K562 (cell line): ENCODE measurements around the gene MAN1B1. TPM values are rescaled to one million over a fixed set of nuclear protein-coding genes. Genes with fewer than 3 reads are reported as not detected.
A peak's percentile ranks its signal among the peaks of the same experiment; 100 is the strongest.

Experiments used
- CEBPG ChIP-seq, 3 experiments: fragments of 200-800 bp in 1 of 3; sonication (Bioruptor generic) in 1 of 3; sonication (generic) in 1 of 3; formaldehyde crosslinking in 1 of 3; IDR thresholded peaks in 2 of 3; conservative IDR thresholded peaks in 1 of 3; 2 replicates each; pipeline versions ENCODE4 v1.6.1 to v1.8.0; 2016 to 2022; ENCODE audit warnings: missing compliant biosample characterization in 2 of 3, missing genetic modification characterization in 2 of 3, mild to moderate bottlenecking in 1 of 3, missing genetic modification reagents in 1 of 3
- HNRNPUL1 ChIP-seq: fragments of 200-400 bp; formaldehyde crosslinking; IDR thresholded peaks from 2 replicates; pipeline ENCODE4 v1.6.1; 2017; ENCODE audit warnings: low read length
- NUFIP1 ChIP-seq: fragments of 450-650 bp; IDR thresholded peaks from 2 replicates; pipeline ENCODE4 v1.6.1; 2018; ENCODE audit not compliant: partially characterized antibody
- POLR2G ChIP-seq: fragments of 200-400 bp; formaldehyde crosslinking; IDR thresholded peaks from 2 replicates; pipeline ENCODE4 v1.6.1; 2017; ENCODE audit warnings: low read depth, mild to moderate bottlenecking, antibody characterized with exemption, low read length, moderate library complexity
- RBM25 ChIP-seq: fragments of 200-400 bp; formaldehyde crosslinking; IDR thresholded peaks from 2 replicates; pipeline ENCODE4 v1.6.1; 2018; ENCODE audit warnings: low read length, low read depth, moderate library complexity; ENCODE audit not compliant: severe bottlenecking
- RERE ChIP-seq: sonication (generic); formaldehyde crosslinking; IDR thresholded peaks from 2 replicates; pipeline ENCODE4 v1.8.0; 2023; ENCODE audit warnings: missing genetic modification reagents, mild to moderate bottlenecking, borderline replicate concordance
- SRSF1 ChIP-seq: fragments of 200-400 bp; formaldehyde crosslinking; IDR thresholded peaks from 2 replicates; pipeline ENCODE4 v1.6.1; 2017; ENCODE audit warnings: mild to moderate bottlenecking, low read depth, low read length, moderate library complexity
- ZKSCAN1 ChIP-seq: fragments of 150-350 bp; IDR thresholded peaks from 2 replicates; pipeline ENCODE4 v1.6.1; 2016; ENCODE audit warnings: low read depth, low read length
- ZNF717 ChIP-seq: fragments of 250-450 bp; sonication (Bioruptor Pico); IDR thresholded peaks from 2 replicates; pipeline ENCODE4 v1.5.0; 2021
- ZNF764 ChIP-seq: fragments of 250-450 bp; sonication (Bioruptor Pico); IDR thresholded peaks from 2 replicates; pipeline ENCODE4 v1.4.0; 2020; ENCODE audit warnings: low read depth, mild to moderate bottlenecking, moderate library complexity
- polyA plus RNA-seq, 8 experiments: library from polyadenylated mRNA; depleted of rRNA in 4 of 8; stranded (reverse) in 5 of 8; unstranded in 3 of 8; fragments of >200 nt; fragmentation: Nextera tagmentation in 2 of 8; fragmentation: Illumina TruSeq in 1 of 8; extraction: Ambion mirVana in 2 of 8; extraction: Trizol in 1 of 8; gene quantifications; 2 replicates each; pipeline versions ENCODE4 v1.2.1 to v1.2.3, GENCODE V29; 2011 to 2014; ENCODE audit warnings: inconsistent platforms in 1 of 8, missing spikeins in 1 of 8
- total RNA-seq, 7 experiments: library from RNA; depleted of rRNA in 6 of 7; stranded (reverse); fragments of >200 nt in 6 of 7; fragmentation: Illumina TruSeq in 2 of 7; extraction: Trizol in 2 of 7; gene quantifications; 2 replicates each; pipeline versions ENCODE4 v1.2.1 to v1.2.3, GENCODE V29; 2011 to 2021; ENCODE audit warnings: low replicate concordance in 1 of 7
- TF ChIP-seq, protein P1 (sequence below): fragments of 450-650 bp; formaldehyde crosslinking; IDR thresholded peaks from 2 replicates; pipeline ENCODE4 v1.4.0; 2020; ENCODE audit warnings: mild to moderate bottlenecking, moderate library complexity
- TF ChIP-seq, protein P2 (sequence below): fragments of 250-450 bp; sonication (Bioruptor Pico); IDR thresholded peaks from 2 replicates; pipeline ENCODE4 v1.5.0; 2021; ENCODE audit warnings: mild to moderate bottlenecking, borderline replicate concordance
- TF ChIP-seq, protein P3 (sequence below): fragments of 450-650 bp; formaldehyde crosslinking; IDR thresholded peaks from 2 replicates; pipeline ENCODE4 v1.4.0; 2020; ENCODE audit warnings: mild to moderate bottlenecking, mixed read lengths
- TF ChIP-seq, protein P4 (sequence below): fragments of 450-650 bp; formaldehyde crosslinking; IDR thresholded peaks from 2 replicates; pipeline ENCODE4 v1.4.0; 2020; ENCODE audit warnings: mild to moderate bottlenecking, moderate library complexity

MAN1B1 gene
- total and polyA plus RNA-seq, 9 of the 15 experiments (the other 6 are each of a cell fraction or from before 2014, with no cell fraction given): 0.55 to 36.6 (median 27.3) TPM

DNA sequence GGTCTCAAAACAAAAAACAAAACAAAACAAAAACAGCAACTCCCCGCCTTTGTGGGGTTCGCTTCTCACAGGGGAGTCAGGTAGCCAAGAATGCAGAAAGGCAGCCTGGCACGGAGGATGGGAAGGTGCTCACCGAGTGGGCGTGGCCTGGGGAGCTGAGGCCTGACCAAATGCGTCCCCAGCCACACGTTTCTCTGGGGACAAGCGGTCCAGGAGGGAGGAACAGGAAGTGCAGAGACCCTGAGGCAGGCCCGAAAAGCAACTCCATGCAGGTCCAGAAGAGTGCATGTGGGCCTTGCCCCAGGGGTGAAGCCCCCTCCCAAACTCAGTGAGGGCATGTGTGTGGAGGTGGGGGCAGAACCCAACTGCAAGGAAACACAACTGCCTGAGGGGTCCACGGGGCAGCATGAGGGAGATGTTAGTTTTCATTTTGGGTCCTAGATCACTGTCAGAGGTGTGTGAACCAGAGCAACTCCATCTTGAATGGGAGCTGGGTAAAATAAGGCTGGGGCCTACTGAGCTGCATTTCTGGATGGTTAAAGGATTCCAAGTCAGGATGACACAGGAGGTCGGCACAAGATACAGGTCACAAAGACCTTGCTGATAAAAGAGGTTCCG is 12.0 kb upstream of the MAN1B1 start (continued):
- TF ChIP-seq RERE (CRISPR knock-in tag): no peak
- TF ChIP-seq, protein P1, sequence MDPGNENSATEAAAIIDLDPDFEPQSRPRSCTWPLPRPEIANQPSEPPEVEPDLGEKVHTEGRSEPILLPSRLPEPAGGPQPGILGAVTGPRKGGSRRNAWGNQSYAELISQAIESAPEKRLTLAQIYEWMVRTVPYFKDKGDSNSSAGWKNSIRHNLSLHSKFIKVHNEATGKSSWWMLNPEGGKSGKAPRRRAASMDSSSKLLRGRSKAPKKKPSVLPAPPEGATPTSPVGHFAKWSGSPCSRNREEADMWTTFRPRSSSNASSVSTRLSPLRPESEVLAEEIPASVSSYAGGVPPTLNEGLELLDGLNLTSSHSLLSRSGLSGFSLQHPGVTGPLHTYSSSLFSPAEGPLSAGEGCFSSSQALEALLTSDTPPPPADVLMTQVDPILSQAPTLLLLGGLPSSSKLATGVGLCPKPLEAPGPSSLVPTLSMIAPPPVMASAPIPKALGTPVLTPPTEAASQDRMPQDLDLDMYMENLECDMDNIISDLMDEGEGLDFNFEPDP (CRISPR knock-in tag): peak; percentile 99
- no peak for TF ChIP-seq CEBPG (CRISPR knock-in tag; IDR thresholded peaks at IDR 0.05)
- no peak for TF ChIP-seq CEBPG (tag; conservative IDR thresholded peaks at IDR 0.05 in 1 of 2, IDR thresholded peaks at IDR 0.05 in 1 of 2)
- TF ChIP-seq HNRNPUL1: no peak
- no peak for TF ChIP-seq ZKSCAN1
- TF ChIP-seq SRSF1: no peak
- peak; percentile 93 for TF ChIP-seq ZNF764 (CRISPR knock-in tag)
- TF ChIP-seq, protein P2, sequence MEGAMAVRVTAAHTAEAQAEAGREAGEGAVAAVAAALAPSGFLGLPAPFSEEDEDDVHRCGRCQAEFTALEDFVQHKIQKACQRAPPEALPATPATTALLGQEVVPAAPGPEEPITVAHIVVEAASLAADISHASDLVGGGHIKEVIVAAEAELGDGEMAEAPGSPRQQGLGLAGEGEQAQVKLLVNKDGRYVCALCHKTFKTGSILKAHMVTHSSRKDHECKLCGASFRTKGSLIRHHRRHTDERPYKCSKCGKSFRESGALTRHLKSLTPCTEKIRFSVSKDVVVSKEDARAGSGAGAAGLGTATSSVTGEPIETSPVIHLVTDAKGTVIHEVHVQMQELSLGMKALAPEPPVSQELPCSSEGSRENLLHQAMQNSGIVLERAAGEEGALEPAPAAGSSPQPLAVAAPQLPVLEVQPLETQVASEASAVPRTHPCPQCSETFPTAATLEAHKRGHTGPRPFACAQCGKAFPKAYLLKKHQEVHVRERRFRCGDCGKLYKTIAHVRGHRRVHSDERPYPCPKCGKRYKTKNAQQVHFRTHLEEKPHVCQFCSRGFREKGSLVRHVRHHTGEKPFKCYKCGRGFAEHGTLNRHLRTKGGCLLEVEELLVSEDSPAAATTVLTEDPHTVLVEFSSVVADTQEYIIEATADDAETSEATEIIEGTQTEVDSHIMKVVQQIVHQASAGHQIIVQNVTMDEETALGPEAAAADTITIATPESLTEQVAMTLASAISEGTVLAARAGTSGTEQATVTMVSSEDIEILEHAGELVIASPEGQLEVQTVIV (CRISPR knock-in tag): peak; percentile 87
- TF ChIP-seq NUFIP1: peak; percentile 79
- TF ChIP-seq, protein P3, sequence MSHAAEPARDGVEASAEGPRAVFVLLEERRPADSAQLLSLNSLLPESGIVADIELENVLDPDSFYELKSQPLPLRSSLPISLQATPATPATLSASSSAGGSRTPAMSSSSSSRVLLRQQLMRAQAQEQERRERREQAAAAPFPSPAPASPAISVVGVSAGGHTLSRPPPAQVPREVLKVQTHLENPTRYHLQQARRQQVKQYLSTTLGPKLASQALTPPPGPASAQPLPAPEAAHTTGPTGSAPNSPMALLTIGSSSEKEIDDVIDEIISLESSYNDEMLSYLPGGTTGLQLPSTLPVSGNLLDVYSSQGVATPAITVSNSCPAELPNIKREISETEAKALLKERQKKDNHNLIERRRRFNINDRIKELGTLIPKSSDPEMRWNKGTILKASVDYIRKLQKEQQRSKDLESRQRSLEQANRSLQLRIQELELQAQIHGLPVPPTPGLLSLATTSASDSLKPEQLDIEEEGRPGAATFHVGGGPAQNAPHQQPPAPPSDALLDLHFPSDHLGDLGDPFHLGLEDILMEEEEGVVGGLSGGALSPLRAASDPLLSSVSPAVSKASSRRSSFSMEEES (CRISPR knock-in tag): peak; percentile 81
- TF ChIP-seq ZNF717 (CRISPR knock-in tag): peak; percentile 95
- TF ChIP-seq RBM25: no peak
- no peak for TF ChIP-seq POLR2G
- TF ChIP-seq, protein P4, sequence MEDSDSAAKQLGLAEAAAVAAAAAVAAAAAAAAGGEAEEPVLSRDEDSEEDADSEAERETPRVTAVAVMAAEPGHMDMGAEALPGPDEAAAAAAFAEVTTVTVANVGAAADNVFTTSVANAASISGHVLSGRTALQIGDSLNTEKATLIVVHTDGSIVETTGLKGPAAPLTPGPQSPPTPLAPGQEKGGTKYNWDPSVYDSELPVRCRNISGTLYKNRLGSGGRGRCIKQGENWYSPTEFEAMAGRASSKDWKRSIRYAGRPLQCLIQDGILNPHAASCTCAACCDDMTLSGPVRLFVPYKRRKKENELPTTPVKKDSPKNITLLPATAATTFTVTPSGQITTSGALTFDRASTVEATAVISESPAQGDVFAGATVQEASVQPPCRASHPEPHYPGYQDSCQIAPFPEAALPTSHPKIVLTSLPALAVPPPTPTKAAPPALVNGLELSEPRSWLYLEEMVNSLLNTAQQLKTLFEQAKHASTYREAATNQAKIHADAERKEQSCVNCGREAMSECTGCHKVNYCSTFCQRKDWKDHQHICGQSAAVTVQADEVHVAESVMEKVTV (CRISPR knock-in tag): peak; percentile 91
